Umbilical cord (tissue), 2 donors: ENCODE data around the gene DENND5A. TPM values are rescaled to one million over a fixed set of nuclear protein-coding genes. Genes with fewer than 3 reads are reported as not detected.

Experiments
- DNase-seq: peaks from one replicate; pipeline ENCODE4 v3.0.0-alpha.2; 2015; ENCODE audit warnings: low spot score
- total RNA-seq: library from RNA; depleted of rRNA; stranded (reverse); fragments of >200 nt; gene quantifications from one replicate; pipeline ENCODE4 v1.2.3, GENCODE V29; 2014; ENCODE audit warnings: low replicate concordance; ENCODE audit not compliant: insufficient read depth

DENND5A gene
- total RNA-seq, 1 donor from 2014 or later = 169 TPM

DNA sequence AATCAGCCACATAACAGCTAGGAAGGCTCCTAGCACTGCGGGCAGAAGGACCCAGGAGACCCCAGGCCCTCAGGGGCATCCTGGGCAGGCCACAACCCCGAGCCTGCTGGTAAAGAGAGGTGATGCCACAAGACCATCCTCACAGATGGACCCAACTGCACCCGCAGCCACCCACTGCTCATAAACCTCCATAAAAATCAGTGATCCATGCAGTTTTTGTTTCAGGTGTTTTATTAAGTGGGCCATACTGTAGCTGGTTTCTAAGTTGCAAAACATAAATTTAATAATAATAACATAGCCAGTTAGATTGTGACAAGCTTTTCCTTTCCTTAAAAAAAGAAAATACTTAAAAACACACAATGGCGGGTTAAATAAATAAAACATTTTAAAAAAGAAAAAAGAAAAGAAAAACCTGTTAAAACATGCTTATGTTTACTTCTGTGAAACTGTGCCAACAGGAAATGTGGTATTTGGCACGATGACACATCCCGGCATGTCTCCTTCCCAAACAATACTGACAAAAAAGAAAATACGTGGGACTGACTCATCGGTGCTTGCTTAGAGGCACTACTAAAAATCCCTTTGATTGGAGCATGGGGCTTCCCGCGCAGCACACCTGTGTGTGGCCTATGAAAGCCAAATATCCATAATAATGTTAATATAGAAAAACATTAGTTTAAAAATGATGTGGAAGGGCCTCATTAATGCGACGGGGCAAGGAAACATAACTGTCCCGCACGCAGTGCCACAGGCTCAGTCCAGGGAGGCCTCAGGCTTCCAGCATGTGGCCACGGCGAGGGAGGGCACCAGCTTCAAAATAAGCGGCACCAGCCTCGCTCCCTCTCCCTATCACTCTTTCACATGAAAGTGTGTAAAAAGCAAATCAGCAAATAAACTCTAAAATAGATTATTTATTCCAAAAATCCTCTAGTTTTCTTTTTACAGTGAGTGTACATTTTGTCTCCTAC is 126.3 kb downstream of the DENND5A start:
- DNase-seq = peak; percentile 41

DNA sequence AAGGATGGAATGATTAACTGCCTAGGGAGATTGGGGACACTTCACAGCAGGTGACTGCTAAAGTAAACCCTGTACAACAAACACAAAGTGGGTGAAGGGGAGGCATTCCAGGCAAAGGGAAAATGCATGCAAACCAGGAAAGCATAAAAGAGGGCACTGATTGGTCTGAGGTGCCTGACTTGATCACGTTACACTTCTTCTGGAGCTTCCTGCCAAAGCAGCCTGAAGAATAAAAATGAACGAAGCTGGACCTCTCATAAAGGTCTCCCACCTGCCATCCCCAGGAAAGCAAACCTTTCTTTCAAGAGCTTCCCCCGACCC is 127.1 kb downstream of the DENND5A start:
- no peak for DNase-seq

DNA sequence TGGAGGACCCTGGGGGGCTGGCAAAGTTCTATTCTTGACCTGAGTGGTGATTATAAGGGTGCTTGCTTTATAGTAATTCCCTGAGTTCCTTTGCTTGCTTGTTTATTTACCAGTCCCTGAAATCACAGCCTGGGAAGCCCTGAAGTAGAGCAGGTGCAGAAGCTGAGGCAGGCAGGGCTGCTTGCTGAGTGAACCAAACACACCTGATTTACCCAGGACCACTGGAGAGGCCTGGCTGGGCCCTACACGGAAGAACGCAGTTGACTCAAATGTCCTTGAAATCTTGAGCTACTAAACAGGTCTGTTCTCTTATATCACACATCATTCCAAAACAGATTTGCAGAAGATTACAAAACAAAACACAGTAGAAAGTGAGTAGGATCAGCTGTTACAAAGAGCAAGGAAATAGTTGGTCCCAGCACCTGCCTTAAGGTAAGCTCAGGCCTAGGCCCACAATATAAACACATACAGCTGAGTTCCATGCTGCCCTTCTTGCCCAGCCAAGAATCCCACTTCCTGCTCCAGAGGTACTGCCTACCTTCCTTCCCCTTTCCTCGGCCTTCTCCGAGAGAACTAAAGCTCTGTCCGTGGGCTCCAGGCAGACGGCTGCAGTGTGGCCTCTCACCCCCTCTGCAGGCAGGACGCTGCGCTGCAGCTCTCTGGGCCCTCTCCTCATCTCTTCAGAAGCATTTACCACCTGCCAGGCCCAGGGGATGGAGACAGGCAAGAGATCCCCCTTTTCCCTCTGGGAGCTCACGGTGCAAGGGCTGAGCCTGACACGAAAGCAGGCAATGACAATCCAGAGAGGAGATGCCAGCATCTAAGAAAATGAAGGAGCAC is 127.6 kb downstream of the DENND5A start:
- DNase-seq = peak; percentile 71

DNA sequence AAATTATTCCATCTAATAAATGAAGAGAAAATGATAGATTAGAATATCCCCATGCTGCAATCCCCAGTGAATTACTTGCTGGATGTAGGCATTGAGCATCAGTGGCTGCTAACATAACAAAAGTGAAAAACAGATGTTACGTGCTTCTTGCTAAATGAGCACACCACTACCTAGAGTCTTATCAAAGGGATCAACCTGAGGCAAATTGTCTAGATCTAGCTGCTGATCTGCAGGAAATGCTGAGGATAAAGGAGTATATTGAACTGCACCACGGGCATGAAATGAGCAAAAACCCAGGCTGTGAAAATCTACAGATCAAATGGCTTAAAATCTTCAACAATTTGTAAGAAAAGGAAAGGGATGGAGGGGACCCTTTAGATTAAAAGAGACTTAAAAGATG is 128.4 kb downstream of the DENND5A start:
- DNase-seq = no peak

- DNase-seq = no peak
These were observed 131.2 kb downstream of the DENND5A start for GRCh38 chr11:9133956-9134355.

GRCh38 chr11:9132203-9132878 is 132.8 kb downstream of the DENND5A start:
- DNase-seq = no peak

DNA sequence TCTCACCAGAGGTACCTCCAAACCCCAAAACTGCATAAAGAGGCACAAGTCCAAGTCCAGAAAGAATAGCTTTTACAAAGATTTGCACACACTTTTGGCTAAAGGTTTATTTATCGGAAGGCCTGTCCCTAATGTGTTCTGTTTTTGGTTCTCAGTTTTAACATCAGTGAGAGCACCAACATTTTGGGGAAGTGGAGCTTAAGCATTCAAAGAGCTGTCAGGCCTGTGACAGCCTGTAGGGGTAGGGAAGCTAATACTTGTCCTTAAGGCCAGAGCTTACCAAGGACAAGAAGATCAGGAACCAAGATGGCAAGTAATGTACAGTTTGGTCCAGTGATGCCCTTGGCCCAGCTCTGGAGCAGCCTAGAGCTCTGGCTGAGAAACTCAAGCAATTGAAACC is 134.9 kb downstream of the DENND5A start:
- no peak for DNase-seq

DNA sequence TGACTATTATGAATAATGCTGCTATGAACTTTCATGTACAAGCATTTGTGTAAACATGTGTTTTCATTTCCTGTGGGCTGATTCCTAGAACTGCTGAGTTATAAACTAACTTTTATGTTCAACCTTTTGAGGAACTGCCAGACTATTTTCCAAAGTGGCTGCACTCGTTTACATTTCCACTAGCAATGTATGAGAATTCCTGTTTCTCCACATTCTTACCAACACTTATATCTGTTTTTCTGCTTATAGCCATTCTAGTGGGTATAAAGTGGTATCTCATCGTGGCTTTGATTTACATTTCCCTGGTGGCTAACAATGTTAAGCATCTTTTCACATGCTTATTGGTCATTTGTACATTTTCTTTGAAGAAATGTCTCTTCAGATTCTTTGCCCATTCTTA is 138.5 kb downstream of the DENND5A start:
- no peak for DNase-seq

DNA sequence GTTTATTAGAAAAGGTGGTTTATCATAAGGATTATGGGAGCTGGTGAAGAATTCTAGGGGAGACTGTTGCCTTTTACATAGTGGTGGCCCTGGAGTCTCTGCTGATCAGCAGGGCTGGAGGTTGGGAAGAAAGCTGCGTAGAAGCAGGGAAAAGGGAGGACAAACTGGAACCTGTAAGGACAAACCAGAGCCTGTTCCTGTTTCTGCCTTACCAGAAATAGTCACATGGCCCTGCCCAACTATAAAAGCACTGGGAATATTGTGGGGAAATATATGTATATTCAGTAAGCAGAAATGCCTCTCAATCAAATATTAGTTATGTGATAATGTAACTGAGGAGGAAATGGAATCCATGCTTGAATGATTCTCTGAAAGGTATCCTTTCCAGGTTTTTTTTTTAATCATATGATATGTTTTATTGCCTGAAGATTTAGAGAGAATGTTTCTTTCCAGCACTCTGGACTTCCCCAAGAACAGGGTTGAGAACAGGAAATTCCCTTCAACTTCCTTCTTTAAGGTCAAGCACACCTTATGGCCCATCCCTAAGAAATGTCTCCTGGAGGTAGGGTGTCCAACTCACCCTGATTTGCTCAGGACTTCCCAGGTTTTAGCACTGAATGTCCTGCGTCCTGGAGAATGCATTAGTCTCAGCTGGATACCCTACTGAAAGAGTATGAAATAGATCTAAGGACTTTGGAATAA is 139.8 kb downstream of the DENND5A start:
- no peak for DNase-seq

GRCh38 chr11:9123595-9124304 is 141.4 kb downstream of the DENND5A start:
- DNase-seq = no peak

GRCh38 chr11:9121469-9121796 is 143.7 kb downstream of the DENND5A start:
- DNase-seq = no peak

DNA sequence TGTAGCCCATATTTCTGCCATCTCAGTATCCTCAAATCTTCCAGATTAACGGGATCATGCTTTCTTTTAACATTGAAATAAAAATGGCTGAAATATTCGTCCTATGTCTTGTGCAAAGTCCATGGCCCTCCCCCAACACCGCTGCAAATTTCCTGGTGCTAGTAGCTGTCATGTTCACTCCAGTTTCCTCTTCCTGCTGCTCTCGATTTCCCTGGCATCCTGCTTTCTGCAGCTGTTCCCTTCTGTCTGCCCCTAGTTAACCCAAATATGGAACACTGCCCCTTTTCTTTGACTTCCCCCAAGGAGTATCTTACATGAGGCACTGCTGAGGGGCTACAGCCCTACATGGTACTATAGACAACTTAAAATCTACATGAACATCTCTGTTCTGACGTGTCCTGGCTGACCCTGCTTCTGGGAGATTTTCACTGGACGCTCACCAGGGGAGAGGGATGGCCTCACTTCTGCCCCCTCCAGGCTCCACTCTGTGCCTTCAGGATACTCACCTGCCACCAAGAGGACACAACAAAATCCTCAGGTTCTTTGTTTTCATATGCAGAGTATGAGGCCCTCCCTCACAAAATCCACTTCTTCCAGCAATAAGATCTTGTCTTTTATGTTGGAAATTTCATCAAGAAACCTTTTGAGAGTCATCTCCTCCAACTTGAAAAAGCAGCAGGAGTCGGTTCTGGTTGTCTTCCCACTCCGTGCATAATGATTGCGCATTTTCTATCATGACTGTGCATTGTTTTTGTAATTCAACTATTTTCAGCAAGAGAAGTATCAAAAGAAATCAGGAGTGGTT is 144.3 kb downstream of the DENND5A start:
- no peak for DNase-seq

- DNase-seq = no peak
These were observed 146.9 kb downstream of the DENND5A start for GRCh38 chr11:9118277-9118676.

DNA sequence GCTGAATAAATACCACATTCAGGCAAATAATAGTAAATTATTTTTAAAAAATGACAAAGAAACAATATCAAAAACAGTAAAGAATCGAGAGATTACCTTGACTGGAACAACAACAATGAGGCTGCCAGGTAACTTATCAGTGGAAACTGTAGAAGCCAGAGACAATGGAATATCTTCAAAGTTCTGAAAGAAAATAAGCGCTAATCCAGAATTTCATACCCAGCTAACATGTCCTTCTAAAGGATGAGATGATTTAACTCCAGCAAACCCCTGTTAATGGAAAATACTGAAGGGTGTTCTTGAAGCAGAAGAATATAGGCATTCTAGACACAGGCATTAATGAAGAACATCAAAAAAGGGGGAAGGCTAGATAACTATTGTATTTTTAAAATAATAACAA is 153.1 kb downstream of the DENND5A start:
- no peak for DNase-seq

GRCh38 chr11:9109858-9110731 is 155.1 kb downstream of the DENND5A start:
- no peak for DNase-seq

- DNase-seq = no peak
These were observed 160.6 kb downstream of the DENND5A start for GRCh38 chr11:9104580-9104979.

- no peak for DNase-seq
These were observed 161.4 kb downstream of the DENND5A start for GRCh38 chr11:9103542-9104276.

GRCh38 chr11:9099617-9100016 is 165.5 kb downstream of the DENND5A start:
- DNase-seq = no peak
